Activated CD8-positive, alpha-beta memory T cell treated with anti-CD3 and anti-CD28 coated beads for 4 hours (primary cell): Measurements from ENCODE around the gene NUS1.
"Not testable (repeated sequence)": the region's sequence is repeated elsewhere in the genome, so short reads cannot be mapped to it uniquely, and the experiment has no call there.

Source experiments
- DNase-seq, 2 donors: peaks; one replicate each; pipeline ENCODE4 v3.0.0-alpha.2; 2020; ENCODE audit warnings: low read depth in 2 of 2

NUS1 gene

DNA sequence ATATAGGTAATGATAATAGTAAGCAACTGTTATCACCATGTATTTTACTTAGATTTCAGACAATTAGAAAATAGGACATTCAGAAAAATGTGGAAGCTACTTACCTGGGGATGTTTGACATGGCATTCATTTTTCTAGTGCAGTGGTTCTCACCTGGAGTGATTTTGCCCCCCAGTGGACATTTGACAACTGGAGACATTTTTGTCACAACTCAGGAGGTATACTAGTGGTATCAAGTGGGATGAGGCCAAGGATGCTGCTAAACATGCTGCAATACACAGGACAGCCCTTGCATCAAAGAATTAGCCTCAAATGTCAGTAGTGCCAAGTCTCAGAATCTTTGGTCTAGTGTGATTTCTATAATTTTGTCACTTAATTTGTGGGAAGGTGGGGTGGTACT lies 36.1 kb downstream of the NUS1 start:
- DNase-seq, result no peak

DNA sequence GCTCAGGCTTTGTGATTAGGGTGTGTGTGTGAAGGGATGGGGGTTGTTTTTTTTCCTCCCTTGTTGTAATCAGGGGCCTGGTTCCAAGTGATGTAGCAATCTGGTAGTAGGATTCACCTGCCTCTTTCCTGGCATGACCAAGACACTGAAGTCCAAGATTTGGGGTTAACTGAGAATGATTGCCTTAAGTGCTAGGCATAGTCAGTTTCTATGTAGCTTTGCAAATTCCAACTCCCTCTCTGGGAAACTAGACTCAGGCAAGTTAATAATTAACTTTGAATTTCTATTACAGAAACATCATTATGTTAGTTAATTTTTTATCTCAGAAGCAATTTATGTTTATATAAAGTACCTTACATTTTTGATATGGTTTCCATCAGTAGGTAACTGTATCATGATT lies 43.6 kb downstream of the NUS1 start:
- DNase-seq, result no peak

DNA sequence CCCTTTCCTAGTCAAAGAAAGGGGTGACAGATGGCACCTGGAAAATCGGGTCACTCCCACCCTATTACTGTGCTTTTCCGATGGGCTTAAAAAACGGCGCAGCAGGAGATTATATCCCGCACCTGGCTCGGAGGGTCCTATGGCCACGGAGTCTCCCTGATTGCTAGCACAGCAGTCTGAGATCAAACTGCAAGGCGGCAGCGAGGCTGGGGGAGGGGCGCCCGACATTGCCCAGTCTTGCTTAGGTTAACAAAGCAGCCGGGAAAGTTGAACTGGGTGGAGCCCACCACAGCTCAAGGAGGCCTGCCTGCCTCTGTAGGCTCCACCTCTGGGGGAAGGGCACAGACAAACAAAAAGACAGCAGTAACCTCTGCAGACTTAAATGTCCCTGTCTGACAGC lies 46.3 kb downstream of the NUS1 start:
- not testable (repeated sequence) for DNase-seq

DNA sequence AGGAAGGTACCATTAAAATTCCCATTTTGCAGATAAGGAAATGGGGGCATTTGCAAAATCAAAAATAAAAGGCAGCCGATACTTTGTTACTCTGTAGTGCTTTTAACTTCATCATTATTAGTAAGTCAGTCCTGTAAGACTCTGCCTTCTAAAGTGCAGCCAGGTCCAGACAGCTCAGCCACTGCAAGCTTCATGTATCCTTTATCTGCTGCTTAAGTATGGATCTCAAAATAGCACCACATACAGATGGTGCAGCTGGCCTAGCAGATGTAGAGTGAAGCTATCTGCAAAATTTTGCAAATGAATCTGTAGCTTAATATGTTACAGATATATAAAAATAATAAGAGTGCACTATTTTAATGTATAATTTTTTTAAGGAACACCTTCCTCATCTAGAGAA lies 53.4 kb downstream of the NUS1 start:
- DNase-seq, result no peak

DNA sequence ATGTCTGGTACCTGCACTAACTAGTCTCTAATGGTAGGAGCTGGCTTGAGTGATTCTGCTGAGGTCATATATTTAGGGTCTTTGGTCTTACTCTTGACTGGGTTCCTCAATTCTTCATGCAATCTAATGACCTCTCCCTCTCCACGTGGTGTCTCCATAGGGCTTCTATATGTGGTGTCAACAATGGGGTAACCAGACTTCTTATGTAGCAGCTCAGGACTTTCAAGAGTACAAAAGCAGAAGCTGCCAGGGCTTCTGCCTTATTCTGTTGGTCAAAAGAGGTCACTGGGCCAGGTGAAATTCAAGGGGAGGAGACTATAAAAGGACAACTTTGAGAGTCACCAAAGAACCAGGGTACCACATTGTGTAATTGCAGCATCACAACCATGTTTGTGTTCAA lies 54.3 kb downstream of the NUS1 start:
- DNase-seq, result no peak

DNA sequence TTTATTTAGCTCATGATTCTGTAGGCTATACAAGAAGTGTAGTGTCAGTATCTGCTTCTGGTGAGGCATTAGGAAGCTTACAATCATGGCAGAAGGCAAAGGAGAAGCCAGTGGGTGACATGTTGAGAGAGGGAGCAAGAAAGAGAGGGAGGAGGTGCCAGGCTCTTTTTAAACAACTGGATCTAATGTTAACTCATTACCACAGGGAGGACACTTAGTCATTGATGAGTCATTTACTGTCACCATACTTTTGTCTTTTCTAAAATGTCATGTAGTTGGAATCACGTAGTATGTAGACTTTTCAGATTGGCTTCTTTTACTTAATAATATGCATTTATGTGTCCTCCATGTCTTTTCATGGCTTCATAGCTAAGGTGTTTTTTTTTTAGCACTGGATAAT lies 58.1 kb downstream of the NUS1 start:
- no peak for DNase-seq

DNA sequence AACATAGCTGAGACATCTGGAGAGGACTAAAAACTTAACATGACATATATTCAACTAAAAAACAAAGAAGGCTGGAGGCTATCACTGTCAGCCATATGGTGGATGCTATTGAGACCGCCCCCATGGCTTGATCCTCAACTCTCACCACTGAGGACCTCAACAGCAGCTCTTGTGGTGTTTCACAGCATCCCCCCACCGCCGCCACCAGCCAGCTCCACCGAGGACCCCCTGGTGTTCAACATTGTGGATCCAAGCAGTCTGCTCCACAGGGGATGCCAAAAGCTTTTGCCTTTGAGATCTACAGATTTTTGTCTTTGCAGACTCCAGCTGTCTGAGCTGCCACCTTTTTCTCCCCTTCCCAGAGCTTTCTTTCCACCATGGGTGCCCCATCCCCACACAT lies 64.6 kb downstream of the NUS1 start:
- DNase-seq, result no peak

DNA sequence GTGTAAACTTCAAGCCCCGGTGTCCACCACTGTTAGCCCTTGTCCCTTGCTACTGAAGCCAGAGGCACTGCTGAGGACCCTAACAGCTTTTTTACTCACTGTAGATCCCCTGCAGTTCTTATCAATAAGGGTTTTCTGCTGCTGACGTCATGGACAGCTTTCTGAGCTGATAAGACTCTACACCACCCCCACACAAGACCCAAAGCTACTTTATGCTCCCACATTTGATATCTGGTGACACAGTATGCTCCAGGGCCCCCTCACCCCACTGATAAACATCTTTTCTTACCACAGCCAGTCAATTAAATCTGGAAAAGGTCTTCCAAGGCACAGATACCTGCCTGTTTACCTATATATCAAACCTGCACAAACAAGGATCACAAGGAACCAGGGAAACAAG lies 65.3 kb downstream of the NUS1 start:
- DNase-seq, result no peak

DNA sequence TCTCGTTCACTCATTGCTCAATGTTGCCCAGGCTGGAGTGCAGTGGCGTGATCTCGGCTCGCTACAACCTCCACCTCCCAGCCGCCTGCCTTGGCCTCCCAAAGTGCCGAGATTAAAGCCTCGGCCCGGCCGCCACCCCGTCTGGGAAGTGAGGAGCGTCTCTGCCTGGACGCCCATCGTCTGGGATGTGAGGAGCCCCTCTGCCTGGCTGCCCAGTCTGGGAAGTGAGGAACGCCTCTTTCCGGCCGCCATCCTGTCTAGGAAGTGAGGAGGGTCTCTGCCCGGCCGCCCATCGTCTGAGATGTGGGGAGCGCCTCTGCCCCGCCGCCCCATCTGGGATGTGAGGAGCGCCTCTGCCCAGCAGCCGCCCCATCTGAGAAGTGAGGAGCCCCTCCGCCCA lies 75.4 kb downstream of the NUS1 start:
- not testable (repeated sequence) for DNase-seq
